Gastrocnemius medialis (tissue), 4 donors: ENCODE data around the gene ALKBH6. TPM values are rescaled to one million over a fixed set of nuclear protein-coding genes. Genes with fewer than 3 reads are reported as not detected.

ENCODE experiments used
- ATAC-seq, 2 donors: fragments of 150-250 bp; one replicate each; pipeline ENCODE4 v1.9.1; 2016
- DNase-seq, 2 donors: peaks; one replicate each; pipeline ENCODE4 v3.0.0-alpha.2; 2019
- H3K27ac ChIP-seq, 4 donors: fragments of 200-600 bp; sonication (generic); 1 replicate in 1 of 4; 2 replicates in 3 of 4; pipeline ENCODE4 v1.5.1; 2016 to 2018; ENCODE audit warnings: mild to moderate bottlenecking in 2 of 4, moderate library complexity in 1 of 4
- H3K27me3 ChIP-seq, 3 donors: fragments of 200-600 bp; sonication (generic) in 2 of 3; 1 replicate in 1 of 3; 2 replicates in 2 of 3; pipeline versions ENCODE4 v1.5.1 to v1.6.0; 2016 to 2019; ENCODE audit warnings: mild to moderate bottlenecking in 1 of 3, moderate library complexity in 1 of 3
- H3K36me3 ChIP-seq, 2 donors: fragments of 200-600 bp; sonication (generic) in 1 of 2; one replicate each; pipeline ENCODE4 v1.5.1; 2017 to 2018
- H3K4me1 ChIP-seq, 2 donors: fragments of 200-600 bp; sonication (generic) in 1 of 2; one replicate each; pipeline ENCODE4 v1.5.1; 2016 to 2017; ENCODE audit warnings: mild to moderate bottlenecking in 2 of 2
- H3K4me3 ChIP-seq, 4 donors: fragments of 200-600 bp; sonication (generic) in 3 of 4; 1 replicate in 1 of 4; 2 replicates in 3 of 4; pipeline ENCODE4 v1.5.1; 2016 to 2019; ENCODE audit warnings: mild to moderate bottlenecking in 2 of 4
- H3K9me3 ChIP-seq, 3 donors: fragments of 200-600 bp; sonication (generic) in 2 of 3; 1 replicate in 1 of 3; 2 replicates in 2 of 3; pipeline ENCODE4 v1.5.1; 2016 to 2019
- CTCF ChIP-seq, 5 experiments: fragments of 450-650 bp in 3 of 5; fragments of 200-600 bp in 2 of 5; sonication (generic) in 2 of 5; IDR thresholded peaks in 4 of 5; conservative IDR thresholded peaks in 1 of 5; 1 replicate in 4 of 5; 2 replicates in 1 of 5; pipeline ENCODE4 v1.5.1; 2016 to 2019; ENCODE audit warnings: antibody characterized with exemption in 5 of 5, mild to moderate bottlenecking in 3 of 5, moderate library complexity in 3 of 5
- POLR2A ChIP-seq, 2 donors: fragments of 450-650 bp; IDR thresholded peaks; one replicate each; pipeline ENCODE4 v1.6.1; 2017; ENCODE audit warnings: antibody characterized with exemption in 2 of 2, mild to moderate bottlenecking in 2 of 2, moderate library complexity in 2 of 2
- in situ Hi-C, 4 donors: fragments of 200-750 bp; cut with MboI; loops; one replicate each; pipeline versions ENCODE4 v1.15.0 to v1.8.0; 2017; ENCODE audit warnings: low sequenced_read_pairs in 4 of 4
- intact Hi-C: fragments of 100-400 bp; cut with DNase I; formaldehyde crosslinking; loops from one replicate; pipeline ENCODE4 v1.15.1; 2023; ENCODE audit warnings: low total_unique reads
- total RNA-seq, 4 donors: library from RNA; depleted of rRNA; stranded (reverse); fragments of >200 nt; gene quantifications; one replicate each; pipeline versions ENCODE4 v1.1.0 to v1.2.3, GENCODE V29; 2016

ALKBH6 gene
- 10 to 100 TPM; 10.6 to 50.1 (median 19.0) TPM for total RNA-seq

GRCh38 chr19:36014012-36014924, at the start of gene ALKBH6:
Gene ALKBH6 (minus strand): TSS chr19:36014213. CDS start chr19:36013397, 816 bp downstream.
- TF ChIP-seq POLR2A (IDR thresholded peaks at IDR 0.05) (peak in 1 of 2 donors; percentile 16), CTCF (IDR thresholded peaks at IDR 0.05 in 4 of 5, conservative IDR thresholded peaks at IDR 0.05 in 1 of 5) (peak in 1 of 5 experiments; percentile 16)
- H3K27me3 ChIP-seq: peaks cover 0 to 5% (median 0%) of the 10 kb centered on the region in 3 donors
- in situ Hi-C loops: no loop called here

GRCh38 chr19:36061367-36061766, 47.4 kb upstream of the ALKBH6 start:
- no peak for TF ChIP-seq POLR2A (IDR thresholded peaks at IDR 0.05)
- no peak for TF ChIP-seq CTCF (IDR thresholded peaks at IDR 0.05 in 4 of 5, conservative IDR thresholded peaks at IDR 0.05 in 1 of 5)
- Histone ChIP-seq H3K27me3 (no peaks in the 10 kb centered on the region), H3K27ac (no peak overlapping the region), H3K4me1 (peaks cover 0 to 4% of the 10 kb centered on the region in 2 donors), H3K4me3 (no peak overlapping the region), H3K9me3 (no peaks in the 10 kb centered on the region), H3K36me3 (no peaks in the 10 kb centered on the region)
- DNase-seq (no peak), ATAC-seq (no peak)
- intact Hi-C loops: loop anchor here (5.0 kb wide), 1 partner anchor 41 kb away; no protein-coding TSS in a partner anchor
- in situ Hi-C loops: loop anchor here in 1 of 4 donors (5.0 kb wide), 1 partner anchor 111 kb away; no protein-coding TSS in a partner anchor

More at GRCh38 chr19:36014012-36014924, at the start of gene ALKBH6:
- H3K4me1 ChIP-seq: peaks cover 5 to 16% of the 10 kb centered on the region in 2 donors
- peak within 1 kb of the TSS; percentile 71 to 95 (median 88) for H3K4me3 ChIP-seq
- H3K9me3 ChIP-seq: no peaks in the 10 kb centered on the region
- ATAC-seq (peak; percentile 98 to 99), DNase-seq (peak; percentile 99 to 100)
- H3K27ac ChIP-seq: peak within 1 kb of the TSS; percentile 83 to 89 (median 86)
- intact Hi-C loops: loop anchor here (1.0 kb wide), 3 partner anchors 19 to 101 kb away; partner anchors contain the start of genes SDHAF1, TBCB, THAP8 and WDR62
- no peaks in the 10 kb centered on the region for H3K36me3 ChIP-seq

- DNase-seq (peak in 1 of 2 donors; percentile 34), ATAC-seq (peak; percentile 63 to 87)
- Histone ChIP-seq H3K36me3 (no peaks in the 10 kb centered on the region), H3K4me3 (no peak overlapping the region), H3K27me3 (no peaks in the 10 kb centered on the region), H3K9me3 (no peaks in the 10 kb centered on the region), H3K27ac (peak overlapping the region in 1 of 4 donors; percentile 45), H3K4me1 (peaks cover 2 to 6% of the 10 kb centered on the region in 2 donors)
- TF ChIP-seq CTCF (IDR thresholded peaks at IDR 0.05 in 4 of 5, conservative IDR thresholded peaks at IDR 0.05 in 1 of 5) (peak; percentile 26 to 59 (median 38)), POLR2A (IDR thresholded peaks at IDR 0.05) (no peak)
- intact Hi-C loops (loop anchor here (1.0 to 5.0 kb wide), 2 partner anchors 42 to 109 kb away; no protein-coding TSS in a partner anchor), in situ Hi-C loops (loop anchor here in 1 of 4 donors (5.0 kb wide), 1 partner anchor 112 kb away; no protein-coding TSS in a partner anchor)
Observed at GRCh38 chr19:36060430-36060829, 46.4 kb upstream of the ALKBH6 start.

GRCh38 chr19:36059180-36059910, 45.3 kb upstream of the ALKBH6 start:
- Histone ChIP-seq H3K36me3 (no peaks in the 10 kb centered on the region), H3K4me3 (no peak overlapping the region), H3K27me3 (no peaks in the 10 kb centered on the region), H3K4me1 (peaks cover 8 to 10% of the 10 kb centered on the region in 2 donors), H3K27ac (peak overlapping the region in 1 of 4 donors; percentile 45), H3K9me3 (no peaks in the 10 kb centered on the region)
- ATAC-seq: no peak
- intact Hi-C loops: no loop called here
- DNase-seq: no peak
- TF ChIP-seq POLR2A (IDR thresholded peaks at IDR 0.05): no peak
- no peak for TF ChIP-seq CTCF (IDR thresholded peaks at IDR 0.05 in 4 of 5, conservative IDR thresholded peaks at IDR 0.05 in 1 of 5)
- in situ Hi-C loops: no loop called here
